K562 (cell line): ENCODE results near the gene SLC5A12. TPM values are rescaled to one million over a fixed set of nuclear protein-coding genes. Genes with fewer than 3 reads are reported as not detected.

ENCODE experiments used
- ATAC-seq: fragments of 200-7000 bp; cut with Tn5 transposase; 3 replicates; pipeline ENCODE4 v1.9.1; 2020; ENCODE audit warnings: moderate library complexity
- BruUV-seq: library from RNA; stranded (reverse); fragments of 400-500 nt; replicated peaks from 2 replicates; lab custom pipeline; 2021; lab: Mats Ljungman, UMichigan
- CTCF ChIA-PET: fragments of 300-600 bp; formaldehyde crosslinking; extraction: SDS; loops from one replicate; lab custom pipeline; 2021; ENCODE audit warnings: low intra/inter-chr PET ratio; lab: Yijun Ruan, JAX
- POLR2A ChIA-PET: fragments of 300-600, 350-650 bp; sonication (Branson Sonifier 250); formaldehyde crosslinking; extraction: SDS; loops from one replicate; lab custom pipeline; 2021; ENCODE audit warnings: antibody characterized with exemption, inconsistent platforms; lab: Yijun Ruan, JAX
- DNase-seq, 4 experiments: peaks; one replicate each; pipeline versions ENCODE4 v3.0.0 to v3.0.0-alpha.2; 2011 to 2018; ENCODE audit warnings: low spot score in 3 of 4, mixed read lengths in 3 of 4; ENCODE audit errors: extremely low read depth in 1 of 4
- FAIRE-seq: peaks from 2 replicates; lab custom pipeline; 2011; peaks lifted over from hg19 to GRCh38; lab: Jason Lieb, UNC
- H2AFZ ChIP-seq: 2 replicates; pipeline ENCODE4 v1.6.0; 2011; ENCODE audit warnings: low read depth, low read length, control low read depth, inconsistent platforms
- H3K27ac ChIP-seq: fragments of 200-600 bp; 3 replicates; pipeline ENCODE4 v1.8.0; 2011; ENCODE audit warnings: low read depth, mild to moderate bottlenecking, control low read depth, inconsistent platforms, low read length, moderate library complexity, mixed read lengths; ENCODE audit errors: extremely low read depth
- H3K27me3 ChIP-seq, 2 experiments: fragments of 300-600 bp in 1 of 2; 2 replicates in 1 of 2; 3 replicates in 1 of 2; pipeline versions ENCODE4 v1.6.0 to v1.8.0; 2011; ENCODE audit warnings: inconsistent platforms in 2 of 2, low read length in 2 of 2, mild to moderate bottlenecking in 1 of 2, mixed read lengths in 1 of 2, moderate library complexity in 1 of 2; ENCODE audit not compliant: control insufficient read depth in 2 of 2, insufficient read depth in 2 of 2
- H3K36me3 ChIP-seq: fragments of 300-600 bp; 3 replicates; pipeline ENCODE4 v1.8.0; 2011; ENCODE audit warnings: mild to moderate bottlenecking, low read length, inconsistent platforms; ENCODE audit not compliant: control insufficient read depth, insufficient read depth
- H3K4me1 ChIP-seq, 2 experiments: fragments of 200-600 bp in 1 of 2; replicated peaks in 1 of 2; 2 replicates in 1 of 2; 3 replicates in 1 of 2; pipeline versions ENCODE4 v1.5.1 to v1.8.0; 2011; ENCODE audit warnings: inconsistent platforms in 2 of 2, low read length in 2 of 2, mild to moderate bottlenecking in 1 of 2, mixed read lengths in 1 of 2, moderate library complexity in 1 of 2; ENCODE audit not compliant: control insufficient read depth in 2 of 2, insufficient read depth in 2 of 2
- H3K4me2 ChIP-seq: 2 replicates; pipeline ENCODE4 v1.6.1; 2011; ENCODE audit warnings: low read length, control low read depth, inconsistent platforms, mixed read lengths; ENCODE audit not compliant: insufficient read depth
- H3K4me3 ChIP-seq: fragments of 200-600 bp; sonication (generic), shearing (Covaris generic); 2 replicates; pipeline ENCODE4 v1.5.1; 2016; ENCODE audit warnings: control low read depth, inconsistent platforms
- H3K79me2 ChIP-seq: fragments of 200-600 bp; 3 replicates; pipeline ENCODE4 v1.8.0; 2011; ENCODE audit warnings: low read length, inconsistent platforms; ENCODE audit not compliant: control insufficient read depth, insufficient read depth
- H3K9ac ChIP-seq, 2 experiments: 2 replicates each; pipeline versions ENCODE4 v1.6.0 to v1.6.1; 2011; ENCODE audit warnings: low read depth in 2 of 2, low read length in 2 of 2, control low read depth in 1 of 2, inconsistent platforms in 1 of 2, mild to moderate bottlenecking in 1 of 2, mixed read lengths in 1 of 2; ENCODE audit not compliant: insufficient read depth in 1 of 2
- H3K9me1 ChIP-seq: one replicate; pipeline ENCODE4 v1.6.0; 2011; ENCODE audit warnings: inconsistent platforms, mild to moderate bottlenecking, low read length, moderate library complexity; ENCODE audit not compliant: control insufficient read depth, insufficient read depth
- H3K9me3 ChIP-seq: replicated peaks from 2 replicates; pipeline ENCODE4 v1.5.1; 2011; ENCODE audit warnings: low read depth, low read length, inconsistent platforms; ENCODE audit not compliant: control insufficient read depth, insufficient read depth
- H4K20me1 ChIP-seq: replicated peaks from 2 replicates; pipeline ENCODE4 v1.6.1; 2011; ENCODE audit warnings: low read length, inconsistent platforms, mixed read lengths; ENCODE audit not compliant: control insufficient read depth, insufficient read depth
- HIVEP1 ChIP-seq: fragments of 250-450 bp; sonication (Bioruptor Pico); IDR thresholded peaks from 2 replicates; pipeline ENCODE4 v1.4.0; 2020; ENCODE audit warnings: mild to moderate bottlenecking
- IRF1 ChIP-seq: sonication (generic); formaldehyde crosslinking; IDR thresholded peaks from 2 replicates; pipeline ENCODE4 v1.8.0; 2022; ENCODE audit warnings: missing genetic modification reagents, mild to moderate bottlenecking, borderline replicate concordance
- KAT7 ChIP-seq: sonication (generic); formaldehyde crosslinking; IDR thresholded peaks from 2 replicates; pipeline ENCODE4 v1.8.0; 2022; ENCODE audit warnings: missing genetic modification reagents, mild to moderate bottlenecking, borderline replicate concordance
- NFIC ChIP-seq: fragments of 450-650 bp; IDR thresholded peaks from 2 replicates; pipeline ENCODE4 v1.6.1; 2017; ENCODE audit warnings: mild to moderate bottlenecking, inconsistent platforms
- RHOXF2B ChIP-seq: fragments of 250-450 bp; sonication (Bioruptor Pico); conservative IDR thresholded peaks from 2 replicates; pipeline ENCODE4 v1.5.1; 2021
- THRAP3 ChIP-seq: fragments of 450-650 bp; IDR thresholded peaks from 2 replicates; pipeline ENCODE4 v1.6.1; 2016; ENCODE audit warnings: mild to moderate bottlenecking, inconsistent platforms, borderline replicate concordance
- THRB ChIP-seq: fragments of 450-650 bp; formaldehyde crosslinking; conservative IDR thresholded peaks from 2 replicates; pipeline ENCODE4 v1.4.0; 2022; ENCODE audit warnings: mild to moderate bottlenecking, missing genetic modification characterization
- whole genome bisulfite sequencing: fragments of 100-300 bp; shearing (Covaris generic); methylation state at CpG from one replicate; pipeline ENCODE4 v1.1.6; 2016; ENCODE audit warnings: low coverage, mixed read lengths; ENCODE audit not compliant: insufficient coverage; ENCODE audit errors: missing lambda C conversion rate; 5-methylcytosine and 5-hydroxymethylcytosine counted together
- in situ Hi-C: fragments of 300-500 bp; cut with MboI; formaldehyde crosslinking; loops from 4 replicates; pipeline ENCODE4 v1.15.0; 2018; ENCODE audit warnings: inconsistent platforms, mixed read lengths
- intact Hi-C: fragments of 100-400 bp; cut with micrococcal nuclease; formaldehyde crosslinking; loops from 2 replicates; pipeline ENCODE4 v1.14.2; 2022
- polyA plus RNA-seq, 8 experiments: library from polyadenylated mRNA; depleted of rRNA in 4 of 8; stranded (reverse) in 5 of 8; unstranded in 3 of 8; fragments of >200 nt; fragmentation: Nextera tagmentation in 2 of 8; fragmentation: Illumina TruSeq in 1 of 8; extraction: Ambion mirVana in 2 of 8; extraction: Trizol in 1 of 8; gene quantifications; 2 replicates each; pipeline versions ENCODE4 v1.2.1 to v1.2.3, GENCODE V29; 2011 to 2014; ENCODE audit warnings: inconsistent platforms in 1 of 8, missing spikeins in 1 of 8
- total RNA-seq, 7 experiments: library from RNA; depleted of rRNA in 6 of 7; stranded (reverse); fragments of >200 nt in 6 of 7; fragmentation: Illumina TruSeq in 2 of 7; extraction: Trizol in 2 of 7; gene quantifications; 2 replicates each; pipeline versions ENCODE4 v1.2.1 to v1.2.3, GENCODE V29; 2011 to 2021; ENCODE audit warnings: low replicate concordance in 1 of 7

SLC5A12 gene
- total and polyA plus RNA-seq, 9 of the 15 experiments (the other 6 are each of a cell fraction or from before 2014, with no cell fraction given), result 0.03 to 0.16 (median 0.06) TPM; not detected in 5

- no peak for ATAC-seq
- no peaks in the 10 kb centered on the region for H3K36me3 ChIP-seq
- BruUV-seq, result no TSS peak
- H3K79me2 ChIP-seq, result no peaks in the 10 kb centered on the region
- intact Hi-C loops, result no loop called here
- in situ Hi-C loops, result no loop called here
- no peaks in the 10 kb centered on the region for H4K20me1 ChIP-seq
- POLR2A ChIA-PET, result no interaction called here
- DNase-seq, result no peak
- 0% methylated on average over 1 of the region's 1 CpG for WGBS
- no peaks in the 10 kb centered on the region for H3K9me1 ChIP-seq
- FAIRE-seq, result no peak
- no peak overlapping the region for H3K4me2 ChIP-seq
- CTCF ChIA-PET, result no interaction called here
- H3K4me3 ChIP-seq, result no peak overlapping the region
- no peaks in the 10 kb centered on the region for H3K4me1 ChIP-seq
- H3K9ac ChIP-seq, result no peak overlapping the region
- TF ChIP-seq HIVEP1, result no peak
- no peak for TF ChIP-seq NFIC
- no peak for TF ChIP-seq THRAP3
- no peak for TF ChIP-seq RHOXF2B (CRISPR knock-in tag)
- TF ChIP-seq THRB (CRISPR knock-in tag), result no peak
- no peak for TF ChIP-seq KAT7 (CRISPR knock-in tag)
- no peak for TF ChIP-seq IRF1 (CRISPR knock-in tag)
- no peaks in the 10 kb centered on the region for H3K27me3 ChIP-seq
- no peaks in the 10 kb centered on the region; the same call in 1 of the 2 replicates for H3K9me3 ChIP-seq
- no peak overlapping the region for H3K27ac ChIP-seq
- H2AFZ ChIP-seq, result no peak overlapping the region
These were observed 15.7 kb downstream of the SLC5A12 start for GRCh38 chr11:26706181-26706580.
